Activated CD4-positive, CD25-positive, alpha-beta regulatory T cell treated with anti-CD3 and anti-CD28 coated beads, Interleukin-2, amount 50 U/mL, for 24 hours (primary cell): ENCODE measurements around the gene HOXC4.

Experiments
- ATAC-seq, 2 donors: fragments of 150-1000 bp; cut with Tn5 transposase; one replicate each; pipeline ENCODE4 v1.10.0; 2021; ENCODE audit warnings: mild to moderate bottlenecking in 1 of 2, moderate library complexity in 1 of 2

The HOXC4 gene

DNA sequence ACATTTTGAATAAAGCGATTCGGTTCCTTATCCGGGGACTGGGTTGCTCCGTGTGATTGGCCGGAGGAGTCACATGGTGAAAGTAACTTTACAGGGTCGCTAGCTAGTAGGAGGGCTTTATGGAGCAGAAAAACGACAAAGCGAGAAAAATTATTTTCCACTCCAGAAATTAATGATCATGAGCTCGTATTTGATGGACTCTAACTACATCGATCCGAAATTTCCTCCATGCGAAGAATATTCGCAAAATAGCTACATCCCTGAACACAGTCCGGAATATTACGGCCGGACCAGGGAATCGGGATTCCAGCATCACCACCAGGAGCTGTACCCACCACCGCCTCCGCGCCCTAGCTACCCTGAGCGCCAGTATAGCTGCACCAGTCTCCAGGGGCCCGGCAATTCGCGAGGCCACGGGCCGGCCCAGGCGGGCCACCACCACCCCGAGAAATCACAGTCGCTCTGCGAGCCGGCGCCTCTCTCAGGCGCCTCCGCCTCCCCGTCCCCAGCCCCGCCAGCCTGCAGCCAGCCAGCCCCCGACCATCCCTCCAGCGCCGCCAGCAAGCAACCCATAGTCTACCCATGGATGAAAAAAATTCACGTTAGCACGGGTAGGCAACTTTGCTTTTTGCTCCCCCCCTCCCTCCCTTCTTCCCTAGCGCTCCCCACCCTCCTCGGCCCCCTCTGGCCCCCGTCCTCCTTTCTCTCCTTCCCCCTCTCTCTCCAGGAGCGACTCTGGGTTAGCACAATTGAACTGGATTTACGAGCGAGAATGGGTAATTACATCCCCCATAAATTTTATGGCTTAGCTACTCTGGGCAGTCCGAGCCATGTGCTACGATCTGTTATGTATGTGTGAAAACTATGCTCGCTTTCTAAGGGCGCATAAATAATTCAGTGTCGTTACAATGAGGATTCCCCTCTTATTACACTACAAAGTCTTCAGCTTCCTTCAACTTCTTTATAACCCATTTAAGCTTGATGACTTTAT, at the start of gene HOXC4:
HOXC4 (plus strand) TSS at position 85 of the 991 bp plus-strand sequence; CDS start at position 173, 88 bp downstream.
- peak in 1 of 2 donors; percentile 25 for ATAC-seq

DNA sequence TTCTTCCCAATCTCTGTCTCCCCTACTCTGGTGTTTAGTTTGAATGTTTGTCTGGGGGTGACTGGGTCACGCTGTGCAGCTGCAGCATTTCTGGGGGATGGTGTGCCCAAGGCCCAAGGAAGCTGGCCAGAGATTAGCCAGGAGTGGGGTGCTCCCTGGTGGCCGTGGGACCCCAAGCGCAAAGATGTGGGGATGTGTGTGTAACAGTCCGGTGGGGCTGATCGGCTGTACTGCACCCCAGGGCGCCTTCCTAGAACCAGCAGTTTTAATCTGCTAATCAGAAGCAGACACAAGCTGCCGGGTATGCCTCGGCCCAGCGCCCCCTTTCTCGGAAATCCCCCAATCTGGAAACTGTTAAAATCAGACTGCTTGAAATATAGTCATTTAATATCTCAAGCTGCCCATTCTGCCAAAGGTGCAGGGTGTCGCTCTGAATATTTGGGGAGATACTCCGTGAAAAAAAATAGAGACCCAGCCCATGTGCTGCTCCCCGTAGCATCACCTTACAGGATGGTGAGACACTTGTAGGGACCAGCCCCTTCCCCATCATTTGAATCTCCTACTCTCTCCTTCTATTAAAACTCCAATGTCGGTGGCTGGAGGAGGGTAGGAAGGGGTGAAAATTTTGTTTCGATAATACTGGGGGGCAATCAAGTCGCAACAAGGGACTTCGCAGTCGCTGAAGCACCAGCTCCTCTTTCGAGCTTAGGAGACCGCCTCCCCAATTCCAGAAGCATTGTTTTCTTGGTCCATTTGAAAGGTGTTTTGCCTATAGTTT, 49.4 kb upstream of the HOXC4 start:
- ATAC-seq: no peak

DNA sequence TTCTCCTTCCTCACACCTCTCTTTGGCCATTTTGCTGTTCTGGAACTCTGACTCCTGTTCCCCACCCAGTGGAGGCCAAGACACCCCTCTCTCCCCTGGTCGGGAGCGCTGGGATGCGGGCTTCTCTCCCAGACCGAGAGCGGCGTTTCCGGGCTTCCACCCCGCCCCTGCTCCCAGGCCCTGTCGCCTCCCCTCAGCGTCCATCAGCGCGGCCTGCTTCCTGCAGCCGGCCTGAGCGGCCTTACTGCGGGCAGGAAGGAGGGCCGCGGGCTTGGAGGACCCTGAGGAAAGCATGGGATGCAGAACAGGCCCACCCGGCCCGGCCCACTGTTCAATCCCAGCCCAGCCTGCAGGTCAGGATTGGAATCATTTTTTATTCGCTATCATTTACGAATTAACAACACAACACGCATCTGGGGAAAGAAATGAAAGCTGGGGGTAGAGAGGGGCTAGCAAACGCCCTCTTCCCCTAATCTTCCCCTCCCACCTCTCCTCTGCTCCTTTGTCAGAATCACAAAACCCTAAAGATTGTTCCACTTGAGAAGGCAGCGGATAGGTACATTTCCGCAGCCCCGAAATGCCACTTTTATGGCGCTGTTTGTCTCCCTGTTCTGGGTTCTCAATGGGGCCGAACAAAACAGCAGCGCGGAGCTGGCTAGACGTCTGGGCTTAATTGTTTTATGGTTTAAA, 48.6 kb upstream of the HOXC4 start:
- ATAC-seq: no peak

DNA sequence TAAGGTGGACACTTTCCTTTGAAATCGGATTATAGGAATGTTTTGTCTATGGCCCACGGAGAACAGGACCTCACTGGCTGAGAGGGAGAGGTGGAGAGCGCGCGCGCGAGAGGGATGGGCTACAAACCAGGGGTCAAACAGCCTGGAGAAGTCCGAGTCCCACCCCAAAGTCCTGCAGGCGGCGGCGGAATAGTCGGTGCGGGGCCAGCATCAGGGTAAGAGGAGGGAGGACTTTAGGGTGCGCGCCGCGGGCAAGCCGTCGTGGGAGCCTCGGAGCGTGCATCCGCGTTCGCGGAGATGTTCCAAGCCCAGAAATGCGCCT, 48.1 kb upstream of the HOXC4 start:
- ATAC-seq: no peak

DNA sequence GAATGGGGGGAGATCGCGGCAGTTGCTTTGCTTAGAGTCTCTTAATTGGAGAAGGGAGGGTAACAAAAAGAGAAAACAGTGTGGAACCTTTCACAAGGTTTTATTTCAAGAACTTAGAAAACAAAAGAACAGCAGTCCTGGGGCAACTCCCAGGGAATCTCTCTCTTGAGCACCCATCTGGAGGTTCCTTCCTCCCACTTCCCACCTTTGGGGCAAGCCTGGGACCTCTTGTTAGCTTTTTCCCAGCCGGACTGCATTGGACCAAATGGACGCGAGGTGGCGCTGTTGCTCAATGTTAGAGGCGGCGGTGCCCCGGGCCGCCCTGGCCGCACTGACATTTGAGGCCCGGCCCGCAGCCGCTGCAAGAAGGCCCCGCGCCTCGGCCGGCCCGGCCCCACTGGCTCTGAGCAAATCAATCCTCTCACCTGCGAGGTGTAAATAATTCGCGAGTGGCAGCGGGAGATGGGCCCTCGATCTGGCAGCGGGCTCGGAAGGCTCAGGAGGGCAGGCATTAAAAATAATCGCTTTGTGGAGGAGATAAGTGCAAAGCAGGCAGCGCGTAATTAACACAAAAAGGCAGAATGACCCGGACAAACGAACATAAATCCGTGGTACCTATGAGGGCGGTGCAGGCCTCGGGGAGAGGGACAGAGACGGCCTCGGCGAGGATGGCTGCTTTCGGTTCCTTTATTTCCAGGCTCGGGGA, 47.6 kb upstream of the HOXC4 start:
- peak; percentile 79 to 82 for ATAC-seq

DNA sequence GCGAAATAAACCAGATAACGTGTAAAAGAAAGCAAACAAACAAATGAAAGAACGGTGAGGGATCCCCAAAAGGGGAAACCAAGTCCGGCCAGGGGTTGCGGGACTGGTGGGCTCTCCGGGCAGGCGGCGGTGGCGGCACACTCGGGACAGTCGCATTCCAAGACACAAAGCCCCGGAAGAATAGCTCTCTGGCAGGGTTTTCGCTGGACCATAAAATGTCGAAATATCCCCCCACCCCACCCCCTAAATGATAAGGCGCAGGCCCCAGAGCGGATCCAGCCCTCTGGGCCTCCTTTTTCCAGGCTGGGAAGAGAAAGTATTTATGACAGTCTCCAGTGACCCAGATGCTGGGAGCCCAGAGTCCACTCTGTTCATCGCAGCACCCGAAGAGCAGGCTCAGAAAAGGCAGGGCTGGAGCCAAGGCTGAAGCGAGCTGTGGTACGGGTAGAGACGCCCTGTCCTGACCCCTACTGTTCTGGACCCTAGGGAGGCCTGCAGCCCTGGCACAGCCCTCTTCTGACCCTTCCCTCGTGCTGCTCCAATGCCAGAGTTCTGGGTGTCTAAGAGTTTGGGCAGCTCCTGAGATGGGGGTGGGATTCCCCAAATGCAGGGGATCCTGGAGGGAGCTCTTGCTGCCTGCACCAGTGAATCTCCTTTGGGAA, 46.9 kb upstream of the HOXC4 start:
- ATAC-seq: no peak

DNA sequence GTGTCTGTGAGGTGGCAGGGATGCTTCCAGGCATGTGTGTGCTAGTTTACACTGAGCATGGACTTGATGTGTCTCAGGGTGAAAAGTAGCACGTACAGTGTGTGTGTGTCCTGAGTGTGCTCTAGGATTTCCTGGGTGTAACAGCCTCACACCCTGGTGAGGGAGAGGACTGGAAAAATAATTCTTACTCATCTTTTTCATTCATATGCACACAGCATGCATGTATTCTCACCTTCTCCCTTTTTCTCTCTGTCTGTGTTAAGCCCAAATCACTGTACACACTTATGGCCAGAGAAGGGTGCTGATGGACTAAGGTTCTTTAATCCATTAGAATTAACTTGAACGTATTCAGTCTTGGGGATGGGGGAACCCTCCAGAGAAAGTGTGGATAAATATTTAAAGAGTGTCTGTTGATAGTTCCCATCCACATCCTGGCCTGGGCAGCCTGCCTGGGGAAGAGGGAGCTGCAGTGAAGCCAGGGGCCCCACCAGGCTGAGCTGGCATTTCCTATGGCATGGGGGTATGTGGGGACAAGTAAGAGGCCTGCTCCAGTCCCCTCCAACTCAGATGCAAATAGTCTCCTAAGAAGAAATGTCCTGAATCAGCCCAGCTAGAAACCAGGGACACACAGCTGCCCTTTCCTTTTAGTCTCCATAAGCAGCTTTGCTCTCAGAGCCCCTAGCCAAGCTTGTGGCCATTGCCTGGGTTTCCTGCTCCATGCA, 45.9 kb upstream of the HOXC4 start:
- ATAC-seq: no peak

DNA sequence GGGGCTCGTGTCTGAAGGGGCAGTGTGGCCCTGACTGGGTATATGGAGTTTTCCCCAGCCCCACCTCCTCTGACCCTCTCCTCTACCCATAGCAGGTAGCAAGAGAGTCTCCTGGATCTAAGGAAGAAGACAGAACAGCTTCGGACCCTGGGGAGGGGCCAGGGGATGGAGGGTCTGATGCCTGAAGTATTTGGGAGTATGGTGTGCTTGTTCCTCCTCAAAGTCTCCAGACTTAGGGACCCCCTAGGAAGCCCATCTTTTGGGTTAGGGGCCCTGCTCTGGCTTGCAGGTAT, 45.4 kb upstream of the HOXC4 start:
- no peak for ATAC-seq

DNA sequence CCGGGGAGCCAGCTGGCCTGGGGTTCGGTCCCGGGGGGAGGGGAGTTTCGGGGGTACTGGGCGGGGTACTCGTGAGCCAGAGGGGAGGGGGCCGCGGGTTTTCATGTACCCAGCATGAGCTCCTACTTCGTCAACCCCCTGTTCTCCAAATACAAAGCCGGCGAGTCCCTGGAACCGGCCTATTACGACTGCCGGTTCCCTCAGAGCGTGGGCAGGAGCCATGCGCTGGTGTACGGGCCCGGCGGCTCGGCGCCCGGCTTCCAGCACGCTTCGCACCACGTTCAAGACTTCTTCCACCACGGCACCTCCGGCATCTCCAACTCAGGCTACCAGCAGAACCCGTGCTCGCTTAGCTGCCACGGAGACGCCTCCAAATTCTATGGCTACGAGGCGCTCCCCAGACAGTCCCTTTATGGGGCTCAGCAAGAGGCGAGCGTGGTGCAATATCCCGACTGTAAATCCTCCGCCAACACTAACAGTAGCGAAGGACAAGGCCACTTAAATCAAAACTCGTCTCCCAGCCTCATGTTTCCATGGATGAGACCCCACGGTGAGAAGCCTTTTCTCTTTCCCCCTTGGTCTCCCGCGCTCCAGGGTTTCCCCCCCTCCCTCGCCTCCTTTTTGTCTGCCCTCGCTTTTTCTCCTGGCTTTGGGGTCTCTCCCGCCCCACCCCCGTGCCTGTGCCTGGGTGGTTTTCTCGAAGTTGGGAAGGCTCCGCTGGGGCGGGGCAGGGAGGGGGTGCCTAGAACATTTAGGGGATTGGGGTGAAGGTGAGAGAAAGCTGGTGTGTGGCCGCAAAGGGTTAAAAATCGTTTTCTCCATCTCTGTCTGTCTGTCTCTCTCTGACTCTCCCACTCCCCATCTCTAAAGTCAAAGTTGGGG, 44.2 kb upstream of the HOXC4 start:
- peak in 1 of 2 donors; percentile 46 for ATAC-seq

DNA sequence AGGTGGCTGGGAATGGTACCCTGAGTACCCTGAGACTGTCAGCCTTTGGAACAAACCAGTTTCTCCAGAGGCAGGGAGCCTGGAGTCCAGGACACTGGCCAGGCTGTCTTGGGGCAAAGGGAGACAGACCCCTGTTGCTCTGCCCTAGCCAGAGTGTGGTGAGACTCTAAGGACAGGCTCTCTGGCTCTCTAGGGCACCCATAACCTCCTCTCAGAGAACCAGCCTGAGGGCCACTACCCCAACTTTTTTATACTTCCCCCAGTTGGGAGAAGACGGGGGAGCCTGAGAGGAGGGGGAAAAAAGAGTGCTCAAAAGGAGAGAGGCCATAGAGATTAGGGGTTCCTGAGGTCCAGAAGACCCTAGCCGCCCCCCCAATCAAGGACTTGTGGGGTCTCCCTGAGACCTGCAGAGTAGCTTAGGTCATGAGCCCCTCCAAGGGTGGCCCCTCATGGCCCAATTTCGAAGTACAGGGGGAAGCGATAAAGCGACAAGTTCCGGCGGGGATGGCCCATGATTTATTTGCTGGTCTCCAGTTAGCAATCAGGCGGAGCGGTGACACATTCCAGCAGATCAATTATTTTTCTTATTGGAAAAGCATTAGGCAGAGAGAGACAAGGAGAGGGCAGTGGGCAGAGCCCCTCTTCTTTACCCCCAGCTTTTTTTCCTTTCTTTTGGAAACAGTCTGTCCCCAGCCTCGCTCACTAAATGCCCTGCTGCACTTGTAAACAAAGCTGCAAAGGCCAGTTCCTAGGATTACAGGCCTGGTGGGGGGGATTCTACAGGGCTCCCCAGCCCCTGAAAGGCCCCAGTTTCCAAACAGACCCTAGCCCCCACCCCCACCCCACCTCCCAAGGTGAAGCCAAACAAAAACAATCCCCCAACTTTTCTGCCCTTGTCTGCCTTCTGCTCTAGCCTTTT, 43.3 kb upstream of the HOXC4 start:
- no peak for ATAC-seq

DNA sequence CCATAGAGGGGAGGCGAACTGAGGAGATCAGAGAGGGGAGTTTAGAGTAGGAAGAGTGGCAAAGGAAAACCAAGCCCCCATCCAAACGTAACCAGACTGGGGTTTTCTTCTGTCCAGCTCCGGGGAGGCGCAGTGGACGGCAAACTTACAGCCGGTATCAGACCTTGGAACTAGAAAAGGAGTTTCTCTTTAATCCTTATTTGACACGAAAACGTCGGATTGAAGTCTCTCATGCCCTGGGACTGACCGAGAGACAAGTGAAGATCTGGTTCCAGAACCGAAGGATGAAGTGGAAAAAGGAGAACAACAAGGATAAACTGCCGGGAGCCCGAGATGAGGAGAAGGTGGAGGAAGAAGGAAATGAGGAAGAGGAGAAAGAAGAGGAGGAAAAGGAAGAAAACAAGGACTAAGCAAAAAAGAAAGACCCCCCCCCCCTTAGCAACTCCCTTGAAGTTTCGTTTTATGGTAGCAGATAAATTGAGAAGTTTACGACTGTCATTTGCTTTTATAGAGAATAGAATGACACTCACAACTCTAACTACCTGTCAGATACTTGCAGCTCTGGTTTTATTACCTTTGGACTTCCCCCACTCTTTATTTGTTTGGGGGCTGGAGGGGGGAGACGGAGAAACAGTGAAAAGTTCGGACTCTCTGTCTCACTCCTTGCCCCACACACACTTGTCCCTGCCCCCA, 42.5 kb upstream of the HOXC4 start:
- no peak for ATAC-seq

DNA sequence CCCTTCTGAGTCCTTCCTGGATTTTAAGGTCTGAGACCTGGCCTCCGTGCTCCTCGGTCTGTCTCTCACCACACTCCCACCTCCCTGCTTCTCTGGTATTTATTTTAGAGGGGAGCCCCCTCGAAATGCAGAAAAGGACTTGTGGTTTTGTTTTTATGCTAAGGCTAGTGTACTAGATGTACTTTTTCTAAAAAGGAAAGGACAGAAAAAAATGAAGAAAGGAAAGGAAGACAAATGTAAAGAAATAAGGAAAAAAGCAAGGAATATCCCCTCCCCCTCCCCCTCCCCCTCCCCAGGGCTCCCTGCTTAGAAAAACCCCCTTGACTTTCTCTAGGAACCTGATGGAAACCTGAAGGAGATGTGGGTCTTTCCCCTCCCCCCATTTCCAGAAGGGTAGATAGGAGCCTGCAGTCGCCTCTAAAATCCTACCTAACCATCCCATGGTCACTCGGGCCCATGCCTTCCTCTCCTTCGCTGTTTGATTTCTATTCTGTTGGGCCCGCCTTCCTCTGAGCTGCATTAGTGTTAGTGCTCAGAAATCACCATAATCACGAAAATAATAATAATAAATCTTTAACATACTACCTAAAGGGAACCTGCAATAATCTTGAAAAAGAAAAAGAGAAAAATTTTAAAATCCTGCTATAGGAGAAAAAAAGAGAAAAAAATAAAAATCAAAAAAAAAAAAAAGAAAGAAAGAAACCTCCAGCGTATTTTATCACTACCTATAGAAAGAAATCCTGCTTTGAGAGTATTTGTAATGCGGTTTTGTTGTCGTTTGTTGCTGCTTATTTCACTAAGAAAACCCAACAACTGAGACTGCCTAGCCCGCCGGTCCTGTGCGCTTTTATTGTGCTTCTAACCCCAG, 41.7 kb upstream of the HOXC4 start:
- no peak for ATAC-seq

DNA sequence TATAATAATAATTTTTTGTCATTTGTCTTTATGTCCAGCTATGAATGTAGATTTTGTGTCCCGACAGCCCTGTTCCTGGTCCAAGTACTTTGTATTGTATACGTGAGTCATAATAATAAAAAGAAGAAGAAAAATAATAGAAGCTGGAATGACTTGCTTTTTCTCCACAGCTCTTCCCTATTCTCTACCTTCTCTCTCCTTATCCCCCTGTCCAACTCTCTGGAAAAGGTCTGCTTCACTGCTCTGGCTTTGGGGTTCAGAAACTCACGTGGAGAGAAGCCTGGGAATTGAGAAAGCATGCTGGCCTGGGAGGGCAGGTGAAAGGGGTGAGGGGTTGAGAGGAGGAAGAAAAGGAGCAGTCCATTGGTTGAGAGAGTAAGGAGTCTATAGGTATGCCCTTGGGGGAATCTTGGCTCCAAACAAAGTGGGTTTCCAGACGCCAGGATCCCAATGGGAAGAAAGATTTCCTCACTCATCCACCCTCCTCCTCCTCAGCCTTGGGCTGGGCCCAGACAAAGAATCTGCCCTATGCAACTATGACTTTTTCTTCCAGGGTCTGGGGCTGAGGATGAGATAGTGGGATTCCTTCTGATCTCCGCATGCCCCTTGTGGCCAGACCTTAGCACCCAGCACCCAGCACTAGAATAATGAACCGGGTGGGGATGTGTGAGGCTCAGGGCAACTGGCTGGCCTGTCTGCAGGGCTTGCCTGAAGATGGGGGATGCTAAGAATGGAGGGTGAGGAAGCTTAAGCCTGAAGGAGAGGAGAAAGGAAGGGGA, 40.8 kb upstream of the HOXC4 start:
- ATAC-seq: no peak

DNA sequence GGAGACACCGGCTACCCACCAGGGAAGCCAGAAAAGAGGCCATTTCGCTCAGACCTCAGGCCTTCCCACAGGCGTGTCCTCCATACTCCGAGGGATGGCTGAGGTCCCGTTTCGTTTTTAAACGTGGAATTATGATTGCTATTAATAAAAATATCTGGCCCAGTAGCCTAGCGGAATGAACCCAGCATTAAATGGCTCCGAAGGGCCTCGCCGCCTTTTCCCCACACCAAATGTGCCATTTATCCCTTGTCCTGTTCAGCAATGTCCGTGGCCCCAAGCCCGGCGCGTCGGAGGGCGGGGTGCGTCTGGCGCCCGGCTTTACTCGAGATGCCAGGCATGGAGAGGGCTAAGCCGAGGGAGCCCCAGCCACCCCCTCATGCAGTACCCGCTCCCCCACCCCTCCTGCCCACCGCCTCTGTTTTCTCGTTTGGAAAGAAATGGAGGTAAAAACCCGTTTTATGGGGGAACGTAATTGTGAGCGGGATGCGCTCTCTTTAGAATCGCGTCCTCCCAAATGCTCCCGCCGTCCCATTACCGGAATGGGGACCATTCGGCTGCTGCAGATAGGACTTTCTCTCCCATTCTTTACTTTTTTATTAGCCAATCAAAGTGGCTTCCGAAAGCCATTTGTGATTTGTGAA, 39.1 kb upstream of the HOXC4 start:
- ATAC-seq: no peak

DNA sequence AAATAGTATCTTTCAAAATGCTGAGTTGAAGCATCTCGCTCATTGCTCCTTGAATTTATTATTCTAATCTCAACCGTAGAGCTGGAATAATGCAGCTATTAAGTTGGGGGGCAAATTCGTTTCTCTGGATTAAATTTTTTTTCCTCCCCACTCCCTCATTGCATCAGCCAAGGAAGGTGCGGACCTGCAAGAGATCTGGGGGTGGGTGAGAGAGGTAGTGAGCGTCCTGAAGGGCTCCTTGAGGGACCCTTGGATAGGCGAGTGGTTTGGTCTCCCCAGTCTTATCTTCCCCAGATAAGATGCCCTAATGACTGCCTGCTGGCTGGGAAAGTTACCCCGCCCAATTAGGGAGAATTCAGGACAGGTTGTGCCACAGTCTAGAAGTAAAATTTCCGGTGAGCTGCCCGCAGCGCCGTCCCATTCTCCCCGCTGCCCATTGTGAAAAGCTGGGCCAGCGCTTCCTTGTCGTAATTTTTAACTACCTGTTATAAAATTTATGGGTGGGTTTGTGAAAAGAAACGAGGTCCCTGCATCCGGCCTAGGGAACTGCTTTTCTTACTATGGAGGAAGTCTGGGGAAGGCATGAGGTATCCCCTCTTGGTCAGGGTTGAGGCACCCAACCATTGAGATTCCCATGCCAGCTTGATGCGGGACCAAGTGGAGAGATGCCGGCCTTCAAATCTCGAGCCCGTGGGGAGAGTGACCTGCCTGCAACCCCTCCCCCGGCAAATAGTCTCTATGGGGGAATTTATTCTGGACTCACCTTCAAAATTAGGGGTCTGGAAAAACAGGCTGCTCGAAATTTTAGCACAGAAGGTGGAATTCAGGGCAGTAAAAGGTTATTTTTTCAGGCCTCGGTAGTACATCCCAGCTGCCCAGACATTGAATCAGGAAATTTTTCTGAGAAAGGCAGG, 38.4 kb upstream of the HOXC4 start:
- ATAC-seq: no peak
